Panc1 (cell line): ENCODE measurements around the gene PDE11A.

Experiments
- TF ChIP-seq, protein P1 (sequence below): fragments of 450-650 bp; IDR thresholded peaks from 2 replicates; pipeline ENCODE4 v1.5.1; 2017; ENCODE audit warnings: mild to moderate bottlenecking
- TF ChIP-seq, protein P2 (sequence below), 2 experiments: IDR thresholded peaks; 2 replicates each; pipeline ENCODE4 v1.6.1; 2011 to 2012; ENCODE audit warnings: low read depth in 2 of 2, control low read depth in 1 of 2, low read length in 1 of 2, mild to moderate bottlenecking in 1 of 2, moderate library complexity in 1 of 2; ENCODE audit not compliant: insufficient read depth in 1 of 2

- TF ChIP-seq, protein P1, sequence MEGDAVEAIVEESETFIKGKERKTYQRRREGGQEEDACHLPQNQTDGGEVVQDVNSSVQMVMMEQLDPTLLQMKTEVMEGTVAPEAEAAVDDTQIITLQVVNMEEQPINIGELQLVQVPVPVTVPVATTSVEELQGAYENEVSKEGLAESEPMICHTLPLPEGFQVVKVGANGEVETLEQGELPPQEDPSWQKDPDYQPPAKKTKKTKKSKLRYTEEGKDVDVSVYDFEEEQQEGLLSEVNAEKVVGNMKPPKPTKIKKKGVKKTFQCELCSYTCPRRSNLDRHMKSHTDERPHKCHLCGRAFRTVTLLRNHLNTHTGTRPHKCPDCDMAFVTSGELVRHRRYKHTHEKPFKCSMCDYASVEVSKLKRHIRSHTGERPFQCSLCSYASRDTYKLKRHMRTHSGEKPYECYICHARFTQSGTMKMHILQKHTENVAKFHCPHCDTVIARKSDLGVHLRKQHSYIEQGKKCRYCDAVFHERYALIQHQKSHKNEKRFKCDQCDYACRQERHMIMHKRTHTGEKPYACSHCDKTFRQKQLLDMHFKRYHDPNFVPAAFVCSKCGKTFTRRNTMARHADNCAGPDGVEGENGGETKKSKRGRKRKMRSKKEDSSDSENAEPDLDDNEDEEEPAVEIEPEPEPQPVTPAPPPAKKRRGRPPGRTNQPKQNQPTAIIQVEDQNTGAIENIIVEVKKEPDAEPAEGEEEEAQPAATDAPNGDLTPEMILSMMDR = no peak
- TF ChIP-seq, protein P2, sequence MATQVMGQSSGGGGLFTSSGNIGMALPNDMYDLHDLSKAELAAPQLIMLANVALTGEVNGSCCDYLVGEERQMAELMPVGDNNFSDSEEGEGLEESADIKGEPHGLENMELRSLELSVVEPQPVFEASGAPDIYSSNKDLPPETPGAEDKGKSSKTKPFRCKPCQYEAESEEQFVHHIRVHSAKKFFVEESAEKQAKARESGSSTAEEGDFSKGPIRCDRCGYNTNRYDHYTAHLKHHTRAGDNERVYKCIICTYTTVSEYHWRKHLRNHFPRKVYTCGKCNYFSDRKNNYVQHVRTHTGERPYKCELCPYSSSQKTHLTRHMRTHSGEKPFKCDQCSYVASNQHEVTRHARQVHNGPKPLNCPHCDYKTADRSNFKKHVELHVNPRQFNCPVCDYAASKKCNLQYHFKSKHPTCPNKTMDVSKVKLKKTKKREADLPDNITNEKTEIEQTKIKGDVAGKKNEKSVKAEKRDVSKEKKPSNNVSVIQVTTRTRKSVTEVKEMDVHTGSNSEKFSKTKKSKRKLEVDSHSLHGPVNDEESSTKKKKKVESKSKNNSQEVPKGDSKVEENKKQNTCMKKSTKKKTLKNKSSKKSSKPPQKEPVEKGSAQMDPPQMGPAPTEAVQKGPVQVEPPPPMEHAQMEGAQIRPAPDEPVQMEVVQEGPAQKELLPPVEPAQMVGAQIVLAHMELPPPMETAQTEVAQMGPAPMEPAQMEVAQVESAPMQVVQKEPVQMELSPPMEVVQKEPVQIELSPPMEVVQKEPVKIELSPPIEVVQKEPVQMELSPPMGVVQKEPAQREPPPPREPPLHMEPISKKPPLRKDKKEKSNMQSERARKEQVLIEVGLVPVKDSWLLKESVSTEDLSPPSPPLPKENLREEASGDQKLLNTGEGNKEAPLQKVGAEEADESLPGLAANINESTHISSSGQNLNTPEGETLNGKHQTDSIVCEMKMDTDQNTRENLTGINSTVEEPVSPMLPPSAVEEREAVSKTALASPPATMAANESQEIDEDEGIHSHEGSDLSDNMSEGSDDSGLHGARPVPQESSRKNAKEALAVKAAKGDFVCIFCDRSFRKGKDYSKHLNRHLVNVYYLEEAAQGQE (IDR thresholded peaks at IDR 0.05; ENCODE audit: insufficient read depth in 1 of 2, low read depth in 2 of 2, low read length in 1 of 2) = no peak
Measured at GRCh38 chr2:177917169-177917568, 155.4 kb downstream of the PDE11A start.
